Tongue (tissue), 2 donors: ENCODE measurements around the gene DMXL1. TPM values are rescaled to one million over a fixed set of nuclear protein-coding genes. Genes with fewer than 3 reads are reported as not detected.

ENCODE experiments used
- DNase-seq: peaks from one replicate; pipeline ENCODE4 v3.0.0-alpha.2; 2015
- total RNA-seq: library from RNA; depleted of rRNA; stranded (reverse); fragments of >200 nt; gene quantifications from one replicate; pipeline ENCODE4 v1.2.3, GENCODE V29; 2014

The DMXL1 gene
- total RNA-seq, 1 donor from 2014 or later: 91.3 TPM

DNA sequence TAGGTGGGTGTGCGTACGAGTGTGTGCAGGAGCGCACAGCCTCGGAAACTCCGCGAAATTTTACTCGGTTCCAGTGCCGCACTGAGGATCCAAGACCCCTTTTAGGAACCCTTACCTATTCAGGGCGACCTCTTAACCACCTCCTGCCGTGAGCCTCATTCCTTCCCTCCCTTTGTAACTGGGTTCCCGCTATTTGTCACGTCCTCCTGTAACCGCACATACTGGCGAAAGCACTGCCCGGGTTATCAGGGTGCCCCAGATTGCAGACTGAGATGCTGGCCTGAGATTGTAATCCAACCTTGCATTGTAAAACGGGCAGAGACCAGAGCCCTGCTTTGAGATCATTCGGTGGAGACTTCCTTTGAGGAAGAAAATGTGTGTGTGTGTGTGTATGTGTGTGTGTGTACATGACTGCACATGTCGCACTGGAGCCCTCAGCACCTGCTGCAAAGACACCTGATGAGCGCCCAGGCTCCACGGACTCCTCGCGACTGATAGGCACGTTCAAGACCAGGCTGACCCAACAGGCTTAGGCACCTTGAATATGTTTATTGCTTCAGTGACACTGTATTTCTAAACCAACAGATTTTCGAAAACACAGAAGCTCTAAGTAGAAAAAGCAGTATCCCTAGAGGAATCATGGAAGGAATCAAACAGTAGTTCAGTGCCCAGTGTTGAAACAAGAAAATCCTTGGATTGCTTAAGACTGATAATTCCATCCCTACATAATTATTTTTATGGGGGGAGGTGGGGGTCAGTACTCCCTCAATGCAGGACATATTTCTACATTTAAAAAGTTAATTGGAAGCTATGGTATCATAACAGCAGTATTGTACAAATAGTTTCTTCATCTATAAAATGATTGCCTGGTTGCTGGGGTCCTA, 198.4 kb downstream of the DMXL1 start:
- peak; percentile 52 for DNase-seq

GRCh38 chr5:119270121-119270565, 199.3 kb downstream of the DMXL1 start:
- no peak for DNase-seq

DNA sequence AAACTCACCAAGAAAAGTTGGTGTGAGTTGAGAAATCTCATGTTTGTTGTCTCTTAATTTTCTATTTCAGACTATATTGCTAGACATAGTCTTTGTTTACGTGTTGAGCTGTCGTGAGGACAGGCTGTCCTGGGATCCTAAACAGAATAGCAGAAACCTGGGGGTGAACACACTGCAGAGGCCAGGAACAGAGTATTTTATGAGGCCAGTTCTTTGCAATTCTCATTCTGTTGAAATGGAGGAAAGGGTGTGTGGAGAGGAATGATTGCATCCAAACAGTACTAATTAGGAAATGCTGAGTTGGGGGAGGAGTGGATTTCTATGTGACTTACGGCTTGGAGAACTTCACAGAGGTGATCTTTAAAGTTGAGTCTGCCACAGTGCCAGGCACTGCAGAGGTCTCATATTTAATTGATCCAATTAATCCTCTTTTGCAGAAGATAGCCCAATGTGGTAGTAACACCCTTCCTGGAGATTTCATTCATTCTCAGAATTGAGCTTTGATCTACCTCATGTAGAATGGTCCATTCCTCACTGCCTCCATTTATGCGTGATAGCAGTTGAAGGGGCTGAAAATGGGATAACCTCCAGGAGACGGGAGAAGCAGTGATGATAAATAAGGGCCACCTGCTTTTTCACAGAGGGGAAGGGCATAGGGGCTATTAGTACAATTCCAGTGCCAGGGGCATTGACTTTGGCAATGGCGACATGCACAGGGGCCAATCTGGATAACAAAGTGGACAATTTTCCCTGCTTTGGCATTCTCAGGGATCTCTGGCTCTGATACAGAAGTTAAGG, 200.3 kb downstream of the DMXL1 start:
- DNase-seq: no peak

- DNase-seq: no peak
These were observed 201.2 kb downstream of the DMXL1 start for GRCh38 chr5:119271758-119272730.

GRCh38 chr5:119273391-119273839, 202.5 kb downstream of the DMXL1 start:
- DNase-seq: no peak

DNA sequence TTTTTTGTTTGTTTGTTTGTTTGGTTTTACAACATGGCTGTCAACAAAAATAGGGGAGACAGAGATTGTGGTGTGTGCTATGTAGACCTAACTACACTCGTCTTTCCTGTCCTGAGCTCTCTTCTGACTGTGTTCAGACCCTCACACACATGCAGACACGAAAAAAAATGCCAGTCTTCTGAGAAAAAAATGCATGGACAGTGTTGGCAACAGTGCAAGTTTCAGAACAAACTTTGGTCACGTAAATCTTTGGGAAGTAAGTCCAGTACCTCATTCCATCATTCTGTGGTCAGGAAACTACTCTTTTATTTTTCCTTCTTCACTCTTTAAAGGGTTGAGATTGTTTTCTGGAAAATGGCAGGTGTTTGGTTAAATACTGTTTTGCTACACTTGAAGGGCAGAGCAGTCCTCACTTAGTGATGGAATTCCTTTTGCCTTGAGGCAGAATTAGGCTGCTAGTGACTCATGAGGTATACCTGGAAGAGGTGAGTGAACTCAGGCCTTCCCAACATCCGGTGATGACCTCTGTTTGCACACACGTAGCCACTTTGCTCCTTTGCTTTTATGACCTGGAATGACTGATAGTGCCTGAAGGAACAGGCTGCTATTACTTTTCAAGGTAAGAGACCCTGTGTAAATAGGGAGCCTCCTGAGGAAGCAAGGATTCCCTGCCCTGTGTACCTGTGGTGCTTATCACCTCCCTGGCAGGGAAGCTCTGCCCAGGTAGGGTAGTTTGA, 203.3 kb downstream of the DMXL1 start:
- DNase-seq: no peak

GRCh38 chr5:119274767-119275130, 203.9 kb downstream of the DMXL1 start:
- DNase-seq: no peak

GRCh38 chr5:119275146-119275545, 204.3 kb downstream of the DMXL1 start:
- DNase-seq: no peak

GRCh38 chr5:119275601-119276173, 204.8 kb downstream of the DMXL1 start:
- peak; percentile 57 for DNase-seq

DNA sequence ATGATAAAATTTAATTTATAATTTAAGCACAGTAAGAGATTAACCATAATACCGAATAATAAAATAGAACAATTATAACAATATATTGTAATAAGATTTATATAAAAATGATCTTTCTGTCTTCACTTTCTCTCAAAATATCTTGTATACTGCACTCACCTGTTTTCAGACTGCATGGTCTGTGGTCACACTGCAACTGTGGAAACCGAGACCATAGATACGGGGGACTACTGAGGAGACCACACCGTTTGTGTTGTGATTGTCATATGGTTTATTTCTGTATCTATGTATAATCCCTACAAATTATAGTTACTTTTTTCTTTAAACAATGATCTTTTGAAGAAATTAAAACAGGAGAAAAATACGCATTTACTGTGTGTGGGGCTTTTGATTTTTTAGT, 206.1 kb downstream of the DMXL1 start:
- DNase-seq: no peak

DNA sequence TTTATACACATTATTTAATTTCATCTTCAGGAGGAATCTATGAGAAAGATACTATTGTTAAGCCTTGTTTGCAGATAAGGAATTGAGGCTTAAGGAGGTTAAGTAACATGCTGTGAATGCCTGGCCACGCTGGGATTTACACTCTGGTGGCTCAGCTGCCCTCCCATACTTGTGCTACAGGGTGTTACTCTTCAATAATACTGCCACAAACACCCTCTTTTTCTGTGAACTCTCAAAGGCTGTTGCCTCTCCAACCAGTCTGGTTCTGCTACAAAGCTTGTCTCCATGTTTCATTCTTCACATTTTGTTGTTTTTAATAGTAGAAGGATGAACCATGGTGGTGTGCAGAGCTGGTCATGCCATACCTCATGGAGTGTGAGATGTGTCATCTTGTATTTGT, 208.2 kb downstream of the DMXL1 start:
- DNase-seq: no peak

DNA sequence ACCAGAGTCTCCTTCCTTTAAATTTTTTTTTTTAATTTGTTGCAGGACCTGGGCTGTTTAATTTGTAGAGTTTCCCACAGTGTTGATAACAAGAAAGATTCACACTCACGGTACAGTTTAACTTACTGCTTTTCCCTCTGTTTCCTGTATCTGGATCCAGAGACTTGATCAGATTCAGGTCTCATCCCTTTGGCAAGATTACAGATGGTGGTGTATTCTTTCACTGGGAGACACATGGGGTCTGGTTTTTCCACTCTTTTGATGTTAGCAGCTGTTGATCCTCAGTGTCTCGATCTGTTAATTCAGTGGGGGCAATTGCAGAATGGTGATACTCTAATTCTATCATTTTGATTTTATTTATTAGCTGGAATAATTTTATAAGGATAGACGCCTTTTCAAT, 209.5 kb downstream of the DMXL1 start:
- no peak for DNase-seq

- DNase-seq: no peak
These were observed 211.7 kb downstream of the DMXL1 start for GRCh38 chr5:119282628-119283027.

GRCh38 chr5:119284031-119284430, 213.1 kb downstream of the DMXL1 start:
- no peak for DNase-seq

DNA sequence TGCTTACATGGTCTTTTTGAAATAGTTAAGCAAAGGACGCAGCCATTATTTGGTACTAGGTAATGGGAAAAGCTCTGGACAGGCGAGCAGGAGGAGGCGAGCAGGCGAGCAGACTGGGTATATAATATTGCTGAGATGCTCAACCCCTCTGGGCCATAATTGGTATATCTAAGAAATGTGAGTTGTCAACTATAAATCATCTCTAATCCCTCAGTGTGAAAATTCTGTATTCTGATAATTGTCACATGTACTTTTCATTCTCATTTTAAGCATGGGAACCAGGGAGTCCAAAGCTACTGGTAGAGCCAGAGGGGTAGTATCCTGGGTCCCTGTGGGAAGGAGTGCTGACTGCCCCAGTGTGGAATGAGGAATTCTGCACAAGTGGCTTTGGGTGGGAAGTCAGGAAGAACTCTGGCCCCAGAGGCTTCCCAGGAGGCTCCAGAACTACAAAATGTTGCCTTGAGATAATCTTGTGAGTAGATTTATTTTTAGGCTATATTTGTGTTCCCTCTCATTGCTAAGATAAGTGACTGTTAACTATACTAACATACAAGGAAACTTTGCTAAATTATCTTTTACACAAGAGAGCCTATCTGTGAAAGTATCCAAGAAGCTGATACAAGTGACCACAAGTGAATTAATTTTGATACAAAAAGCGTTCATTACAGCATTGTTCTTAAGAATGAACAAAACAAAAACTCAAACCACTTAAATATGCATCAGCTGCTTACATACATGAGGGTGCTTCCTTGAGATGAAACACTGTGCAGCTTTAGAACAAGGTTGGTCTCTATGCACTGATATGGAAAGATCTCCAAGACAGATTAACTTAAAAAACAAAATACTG, 214.4 kb downstream of the DMXL1 start:
- no peak for DNase-seq

DNA sequence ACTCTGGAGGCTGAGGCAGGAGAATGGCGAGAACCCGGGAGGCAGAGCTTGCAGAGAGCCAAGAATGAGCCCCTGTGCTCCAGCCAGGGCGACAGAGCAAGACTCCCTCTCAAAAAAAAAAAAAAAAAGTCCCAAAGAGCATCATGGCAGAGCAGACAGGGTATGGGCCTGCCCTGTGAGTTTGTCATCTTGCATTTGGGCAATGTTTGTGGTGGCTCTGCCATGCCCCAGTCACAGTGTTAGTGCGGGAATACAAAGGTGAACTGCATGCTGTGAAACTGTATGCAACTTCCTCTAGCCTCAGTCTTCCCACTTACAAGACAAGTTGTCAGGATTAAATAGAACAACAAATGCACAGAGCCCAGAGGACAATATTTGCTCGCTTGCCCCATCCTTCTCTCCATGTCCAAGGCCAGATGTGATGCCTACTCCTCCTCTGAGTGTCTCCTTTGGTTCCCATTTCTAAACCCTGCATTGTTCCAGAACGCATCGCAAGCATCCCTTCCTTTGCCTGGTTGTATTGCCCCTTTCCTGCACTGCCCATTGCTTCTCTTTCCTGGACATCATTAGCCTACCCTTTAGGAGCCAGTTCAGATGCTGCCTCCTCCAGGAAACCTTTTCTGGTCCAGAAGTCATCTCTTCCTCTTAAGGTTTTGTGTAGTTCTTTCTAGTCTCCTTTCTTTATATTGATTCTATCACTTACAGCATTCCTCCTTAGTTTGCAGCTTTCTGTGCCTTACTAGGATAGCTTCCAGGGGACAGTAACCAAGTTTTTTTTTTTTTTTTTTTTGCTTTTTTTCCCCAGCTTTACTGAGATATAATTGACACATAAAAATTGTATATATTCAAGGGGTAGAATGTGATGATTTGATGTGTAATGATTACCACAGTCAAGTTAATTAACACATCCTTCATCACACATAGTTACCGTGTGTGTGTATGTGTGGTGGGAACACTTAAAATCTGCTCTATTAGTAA, 215.9 kb downstream of the DMXL1 start:
- DNase-seq: no peak

- DNase-seq: no peak
These were observed 216.7 kb downstream of the DMXL1 start for GRCh38 chr5:119287547-119288111.

- DNase-seq: peak; percentile 46
These were observed 217.6 kb downstream of the DMXL1 start for GRCh38 chr5:119288379-119289033.
